T-helper 1 cell (primary cell): ENCODE measurements around the gene DPPA4.
"Not testable (repeated sequence)": the region's sequence is repeated elsewhere in the genome, so short reads cannot be mapped to it uniquely, and the experiment has no call there.

Experiments
- DNase-seq, 5 donors: peaks; one replicate each; pipeline ENCODE4 v3.0.0-alpha.2; 2012 to 2020
- total RNA-seq, 4 donors: gene quantifications; one replicate each; lab custom pipeline; 2026; lab: John Stamatoyannopoulos, UW

DPPA4 gene, protein sequence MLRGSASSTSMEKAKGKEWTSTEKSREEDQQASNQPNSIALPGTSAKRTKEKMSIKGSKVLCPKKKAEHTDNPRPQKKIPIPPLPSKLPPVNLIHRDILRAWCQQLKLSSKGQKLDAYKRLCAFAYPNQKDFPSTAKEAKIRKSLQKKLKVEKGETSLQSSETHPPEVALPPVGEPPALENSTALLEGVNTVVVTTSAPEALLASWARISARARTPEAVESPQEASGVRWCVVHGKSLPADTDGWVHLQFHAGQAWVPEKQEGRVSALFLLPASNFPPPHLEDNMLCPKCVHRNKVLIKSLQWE
- total RNA-seq: 0 to 0.08 (median 0) reads per million in 4 donors

DNA sequence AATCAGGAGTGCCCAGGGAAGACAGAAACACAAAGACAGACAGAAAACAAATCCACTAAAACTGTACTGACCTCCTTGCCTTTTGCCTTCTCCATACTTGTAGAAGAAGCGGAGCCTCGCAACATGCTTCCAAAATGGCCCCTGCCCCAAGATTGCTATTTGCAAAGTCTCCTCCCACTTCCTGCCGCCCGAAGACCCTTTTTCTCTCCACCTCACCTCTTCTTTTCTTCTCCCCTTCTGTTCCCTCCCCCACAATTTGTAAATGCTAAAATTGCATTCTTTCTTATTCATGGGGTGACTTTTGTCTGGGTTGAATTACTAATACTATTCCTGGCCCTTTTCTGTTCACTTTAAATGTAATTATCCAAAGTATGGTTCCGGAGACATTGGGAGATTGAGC is at the start of gene DPPA4:
Gene DPPA4 (minus strand): TSS at position 154 of the 400 bp plus-strand sequence. CDS start 29 bp downstream, at position 125.
- DNase-seq: no peak

DNA sequence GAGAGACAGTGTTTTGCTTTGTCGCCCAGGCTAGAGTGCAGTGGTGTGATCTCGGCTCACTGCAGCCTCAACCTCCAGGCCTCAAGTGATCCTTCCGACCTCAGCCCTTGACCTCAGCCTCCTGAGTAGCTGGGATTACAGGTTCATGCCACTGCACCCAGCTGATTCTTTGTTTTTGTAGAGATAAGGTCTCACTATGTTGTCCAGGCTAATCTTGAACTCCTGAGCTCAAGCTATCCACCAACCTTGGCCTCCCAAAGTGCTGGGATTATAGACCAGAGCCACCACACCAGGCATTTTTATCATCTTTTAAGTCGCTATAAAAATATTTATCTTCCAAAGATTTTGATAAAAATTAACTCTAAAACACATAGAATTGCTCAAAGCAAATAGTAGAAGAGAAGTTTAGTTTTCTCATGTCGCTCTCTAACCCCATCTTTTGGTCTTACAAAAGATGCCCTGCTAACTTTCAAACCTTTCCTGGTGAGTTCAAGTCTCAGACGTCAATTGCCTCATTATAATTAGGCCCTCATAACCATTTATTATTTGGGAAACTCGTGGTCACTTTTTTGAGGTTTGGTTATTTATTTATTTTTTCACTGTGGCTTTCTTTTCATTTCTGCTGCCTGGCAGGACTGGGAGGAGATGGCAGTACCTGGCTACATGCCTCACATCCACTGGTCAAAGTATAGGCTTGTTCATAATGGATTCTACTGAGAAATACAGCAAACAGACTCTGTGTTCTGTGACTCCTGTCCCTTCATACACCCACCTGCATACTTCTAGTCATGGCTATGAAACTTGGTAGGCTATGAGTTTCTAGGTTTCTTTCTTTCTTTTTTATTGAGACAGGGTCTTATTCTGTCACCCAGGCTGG is 48.3 kb upstream of the DPPA4 start:
- DNase-seq: no peak

DNA sequence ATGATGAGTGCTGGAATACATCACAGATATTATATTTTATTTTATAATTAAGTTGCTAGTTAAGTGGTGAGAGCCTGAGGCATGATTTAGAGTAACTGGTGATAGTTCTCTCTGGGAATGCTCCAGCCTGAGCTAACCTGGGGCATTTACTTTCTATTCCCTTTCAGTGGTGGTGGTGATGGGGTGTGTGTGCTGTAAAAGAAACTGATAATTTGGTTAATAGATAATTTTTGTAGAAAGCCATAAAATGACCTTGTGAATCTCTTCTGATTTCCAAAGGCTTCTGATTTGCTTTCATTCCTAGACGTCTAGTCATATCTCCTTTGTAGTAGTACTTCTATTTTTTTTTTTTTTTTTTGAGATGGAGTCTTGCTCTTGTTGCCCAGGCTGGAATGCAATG is 46.8 kb upstream of the DPPA4 start:
- DNase-seq: no peak

DNA sequence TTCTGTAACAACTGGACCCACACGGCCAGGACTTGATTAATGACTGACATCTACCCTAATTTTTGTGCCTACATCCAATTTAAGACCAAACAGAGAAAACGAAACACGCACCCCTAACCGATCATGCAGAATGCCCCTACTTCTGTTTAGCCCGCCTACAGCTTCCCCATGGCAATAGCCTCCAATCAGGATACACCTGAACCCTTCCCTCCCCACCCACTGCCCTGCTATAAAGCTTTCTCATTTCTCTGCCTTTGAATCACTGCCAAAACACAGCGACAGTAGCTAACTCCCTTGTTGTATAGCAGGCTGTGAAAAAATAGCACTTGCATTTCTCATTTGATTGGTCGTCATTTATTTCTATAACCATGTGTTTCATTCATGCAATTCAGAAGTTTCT is 45.2 kb upstream of the DPPA4 start:
- no peak for DNase-seq

DNA sequence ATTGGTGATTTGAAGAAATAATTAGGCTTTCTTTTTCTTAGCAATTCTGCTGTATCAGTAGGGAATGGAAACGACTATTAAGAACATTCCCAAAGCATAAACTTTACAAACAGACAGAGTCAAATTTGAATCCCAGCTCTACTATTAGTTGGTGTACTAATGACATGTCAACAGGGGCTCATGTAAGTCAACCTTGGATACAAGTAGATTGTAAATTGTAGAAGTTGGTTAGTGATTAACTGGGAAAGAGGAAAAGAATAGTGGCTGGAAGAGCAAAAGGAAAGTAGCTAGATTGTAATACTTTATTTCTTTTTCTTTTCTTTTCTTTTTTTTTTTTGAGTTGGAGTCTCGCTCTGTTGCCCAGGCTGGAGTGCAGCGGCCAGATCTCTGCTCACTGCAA is 38.6 kb upstream of the DPPA4 start:
- DNase-seq: no peak

DNA sequence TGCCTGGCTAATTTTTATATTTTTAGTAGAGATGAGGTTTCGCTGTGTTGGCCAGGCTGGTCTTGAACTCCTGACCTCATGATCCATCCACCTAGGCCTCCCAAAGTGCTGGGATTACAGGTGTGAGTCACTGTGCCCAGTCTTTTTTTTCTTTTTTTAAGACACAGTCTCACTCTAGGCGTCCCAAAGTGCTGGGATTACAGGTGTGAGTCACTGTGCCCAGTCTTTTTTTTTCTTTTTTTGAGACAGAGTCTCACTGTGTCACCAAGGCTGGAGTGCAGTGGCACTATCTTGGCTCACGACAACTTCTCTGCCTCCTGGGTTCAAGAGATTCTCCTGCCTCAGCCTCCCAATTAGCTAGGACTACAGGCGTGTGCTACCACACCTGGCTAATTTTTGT is 37.1 kb upstream of the DPPA4 start:
- not testable (repeated sequence) for DNase-seq

DNA sequence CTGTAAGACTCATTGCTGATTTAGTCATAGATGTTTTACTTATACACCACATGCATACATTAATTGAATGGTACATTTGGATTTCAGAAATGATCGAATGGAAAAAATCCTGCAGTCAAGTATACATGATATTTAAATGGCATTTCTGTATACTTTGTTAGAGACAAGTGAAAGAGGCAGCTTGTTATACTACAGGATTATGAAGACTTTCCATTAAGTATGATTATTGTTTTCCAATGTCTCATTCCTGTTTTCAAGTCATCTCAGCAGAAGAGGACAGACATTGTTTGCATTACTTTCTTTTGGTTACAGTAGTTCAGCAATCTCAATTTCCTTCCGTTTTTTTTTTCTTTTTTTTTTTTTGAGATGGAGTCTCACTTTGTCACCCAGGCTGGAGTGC is 36.6 kb upstream of the DPPA4 start:
- no peak for DNase-seq

DNA sequence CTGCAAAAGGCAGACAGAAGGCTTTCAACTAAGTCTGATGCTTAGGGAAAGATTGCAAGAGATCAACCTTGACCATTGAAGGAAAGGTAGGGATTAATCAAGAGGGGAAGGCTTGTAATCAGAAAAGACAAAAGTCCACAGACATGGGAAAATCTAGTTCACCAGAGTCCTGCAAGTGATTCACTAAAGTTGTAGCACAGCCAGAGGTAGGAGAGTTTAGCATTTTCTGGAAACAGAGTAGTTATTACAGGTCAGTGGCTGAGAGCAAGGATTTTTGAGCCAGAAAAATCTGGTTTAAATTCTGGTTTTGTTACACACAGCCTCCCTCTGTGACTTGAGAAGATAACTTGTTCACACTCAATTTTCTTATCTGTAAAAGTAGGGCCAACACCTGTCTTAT is 35.3 kb upstream of the DPPA4 start:
- DNase-seq: no peak

DNA sequence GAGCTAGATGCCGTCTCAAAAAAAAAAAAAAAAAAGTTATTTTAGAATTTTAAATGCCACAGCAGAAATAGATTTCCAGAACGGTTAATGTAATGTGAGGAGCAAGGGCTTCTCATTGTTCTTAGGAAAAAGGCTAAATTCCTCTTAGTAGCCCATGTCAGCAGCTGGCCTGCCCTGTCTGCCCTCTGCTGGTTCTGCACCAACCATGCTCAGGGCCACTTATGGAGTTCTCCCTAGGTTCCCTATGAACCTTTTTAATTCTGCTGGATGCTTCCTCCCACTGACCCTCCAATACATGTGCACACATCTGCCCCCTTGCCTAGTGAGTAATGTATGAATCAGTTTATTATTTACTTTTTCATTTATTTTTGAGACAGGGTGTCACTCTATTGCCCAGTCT is 32.2 kb upstream of the DPPA4 start:
- no peak for DNase-seq

DNA sequence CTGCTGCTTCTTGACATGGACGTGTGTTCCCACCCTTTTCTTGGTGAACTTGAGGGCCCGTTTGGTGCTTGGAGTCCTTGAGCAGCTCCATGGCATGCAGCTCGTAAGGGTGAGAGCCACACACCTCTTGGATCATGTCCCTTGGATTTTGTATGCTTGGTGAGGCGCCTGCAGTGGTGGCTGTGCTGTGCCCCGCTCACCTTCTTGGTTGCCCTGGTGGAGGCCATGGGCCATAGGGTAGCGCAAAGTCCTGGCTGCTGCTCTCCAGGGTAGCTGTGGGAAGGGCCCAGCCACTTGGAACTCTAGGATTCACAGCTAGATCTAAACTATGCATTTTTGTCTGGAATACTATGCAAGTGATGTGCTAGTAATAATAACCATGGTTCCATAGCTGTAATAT is 26.7 kb upstream of the DPPA4 start:
- DNase-seq: no peak

DNA sequence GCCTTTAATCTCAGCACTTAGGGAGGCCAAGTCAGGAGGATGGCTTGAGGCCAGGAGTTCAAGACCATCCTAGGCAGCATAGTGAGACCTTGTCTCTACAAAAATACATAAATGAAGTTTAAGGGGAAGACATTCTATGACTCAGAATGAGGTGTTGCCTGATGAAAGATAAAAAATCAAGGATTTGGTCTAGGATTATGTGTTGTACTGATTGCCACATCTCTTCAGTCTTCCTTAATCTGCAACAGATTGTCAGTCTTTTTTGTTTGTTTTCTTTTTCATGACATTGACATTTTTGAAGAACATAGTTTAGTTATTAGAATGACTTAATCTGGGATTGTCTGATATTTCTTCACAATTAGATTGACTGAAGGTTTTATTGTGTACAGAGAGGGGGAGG is 26.3 kb upstream of the DPPA4 start:
- DNase-seq: no peak

DNA sequence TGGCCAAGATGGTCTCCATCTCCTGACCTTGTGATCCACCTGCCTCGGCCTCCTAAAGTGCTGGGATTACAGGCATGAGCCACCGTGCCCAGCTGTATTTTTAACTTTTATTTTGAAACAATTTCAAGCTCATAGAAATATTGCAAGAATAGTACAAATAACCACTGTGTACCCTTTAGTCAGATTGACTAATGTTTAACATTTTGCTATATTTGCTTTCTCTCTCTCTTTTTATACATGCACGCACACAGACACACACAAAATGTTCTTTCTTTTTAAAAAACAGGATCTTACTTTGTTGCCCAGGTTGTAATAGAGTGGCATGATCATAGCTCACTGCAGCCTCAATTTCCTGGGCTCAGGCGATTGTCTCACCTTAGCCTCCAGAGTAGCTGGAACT is 25.5 kb upstream of the DPPA4 start:
- no peak for DNase-seq

DNA sequence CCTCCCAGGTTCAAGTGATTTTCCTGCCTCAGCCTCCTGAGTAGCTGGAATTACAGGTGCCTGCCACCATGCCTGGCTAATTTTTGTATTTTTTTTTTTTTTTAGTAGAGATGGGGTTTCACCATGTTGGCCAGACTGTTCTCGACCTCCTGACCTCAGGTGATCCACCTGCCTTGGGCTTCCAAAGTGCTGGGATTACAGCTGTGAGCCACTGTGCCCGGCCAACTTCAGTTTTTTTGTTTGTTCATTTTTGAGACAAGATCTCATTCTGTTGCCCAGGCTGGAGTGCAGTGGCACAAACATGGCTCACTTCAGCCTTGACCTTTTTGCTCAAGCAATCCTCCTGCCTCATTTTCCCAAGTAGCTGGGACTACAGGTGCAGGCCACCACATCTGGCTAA is 21.5 kb upstream of the DPPA4 start:
- not testable (repeated sequence) for DNase-seq

DNA sequence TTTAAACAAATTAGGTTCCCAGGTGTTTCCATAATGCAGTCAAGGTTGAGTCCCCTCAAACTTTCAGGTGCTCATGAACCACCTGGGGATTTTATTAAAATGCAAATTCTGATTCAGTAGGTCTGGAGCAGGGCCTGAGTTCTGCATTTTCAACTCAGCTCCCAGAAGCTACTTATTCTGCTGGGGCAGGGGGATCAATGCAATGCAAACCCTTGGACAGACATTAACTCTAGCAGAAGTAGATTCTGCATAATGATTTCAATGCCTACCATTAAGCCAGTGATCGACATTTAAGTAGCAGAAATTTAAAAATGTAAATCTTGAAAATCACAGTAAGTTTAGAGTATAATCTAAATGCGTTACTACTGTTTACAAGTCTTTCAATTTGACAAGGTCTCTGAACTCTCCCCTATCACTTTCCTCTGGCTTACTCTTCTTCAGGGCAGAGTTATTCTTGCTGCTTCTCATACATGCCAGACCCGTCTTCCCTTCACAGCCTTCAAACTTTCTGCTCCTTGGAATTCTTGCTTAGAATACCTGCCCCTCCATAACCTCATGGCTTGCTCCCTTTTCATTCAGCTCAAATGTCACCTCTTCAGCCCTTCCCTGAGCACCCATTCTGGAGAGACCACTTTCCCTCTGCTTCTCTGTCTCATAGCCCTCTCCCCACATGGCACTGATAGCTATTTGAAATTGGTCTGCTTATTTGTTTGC is 19.3 kb upstream of the DPPA4 start:
- no peak for DNase-seq

DNA sequence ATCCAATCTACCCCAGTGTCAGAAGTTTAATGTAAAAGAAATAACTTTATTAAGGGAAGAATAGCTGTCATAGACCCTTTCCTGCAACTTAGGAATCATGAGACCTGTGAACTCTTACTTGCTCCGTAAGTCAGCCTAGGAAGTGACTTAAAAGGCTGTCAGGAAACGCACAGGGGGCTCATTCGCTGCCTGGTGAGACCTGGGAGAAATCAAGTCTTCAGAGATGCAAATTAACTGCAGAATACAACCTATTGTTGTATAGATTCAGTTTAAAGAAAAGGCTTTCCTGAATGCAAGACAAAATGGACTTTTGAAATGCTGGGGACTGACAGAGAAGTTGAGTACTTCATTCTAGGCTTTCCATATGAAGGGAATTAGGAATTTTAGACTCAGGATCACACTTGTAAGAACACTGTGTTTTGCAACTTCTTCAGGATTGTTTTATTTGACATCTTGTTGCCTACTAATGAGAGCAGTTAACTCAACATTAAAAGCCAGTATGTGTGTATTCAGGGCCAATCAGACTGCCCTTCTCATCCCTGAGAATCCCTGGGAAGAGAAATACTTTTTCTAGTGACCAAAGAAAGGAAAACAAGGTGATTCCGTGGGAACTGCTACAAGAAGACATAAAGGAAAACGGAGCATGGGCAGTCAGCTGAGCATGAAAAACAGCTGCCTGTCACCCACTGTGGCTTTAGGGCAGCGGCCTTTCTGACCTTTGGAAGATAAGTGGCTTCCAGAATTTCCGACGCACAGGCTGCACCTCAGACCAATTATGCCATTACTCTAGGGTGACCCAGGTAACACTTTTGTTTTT is 18.5 kb upstream of the DPPA4 start:
- no peak for DNase-seq

DNA sequence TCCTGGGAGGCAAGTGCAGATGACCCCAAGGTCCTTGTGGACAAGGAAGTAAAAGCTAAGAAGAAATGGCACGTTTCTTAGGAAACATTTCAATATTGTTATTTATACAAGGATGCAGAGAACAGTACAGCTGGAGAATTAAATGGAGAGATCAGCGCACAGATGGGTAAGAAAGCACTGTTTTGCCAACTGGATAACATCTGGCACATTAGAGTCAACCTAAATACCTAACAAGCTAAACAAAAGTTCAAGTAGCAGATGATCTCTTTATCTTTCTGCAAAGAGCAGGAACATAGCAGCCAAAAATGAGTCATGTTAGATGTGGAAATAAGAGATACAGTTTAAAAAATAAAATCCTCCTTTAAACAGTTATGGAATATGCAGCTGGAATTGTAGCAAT is 15.7 kb upstream of the DPPA4 start:
- DNase-seq: no peak

DNA sequence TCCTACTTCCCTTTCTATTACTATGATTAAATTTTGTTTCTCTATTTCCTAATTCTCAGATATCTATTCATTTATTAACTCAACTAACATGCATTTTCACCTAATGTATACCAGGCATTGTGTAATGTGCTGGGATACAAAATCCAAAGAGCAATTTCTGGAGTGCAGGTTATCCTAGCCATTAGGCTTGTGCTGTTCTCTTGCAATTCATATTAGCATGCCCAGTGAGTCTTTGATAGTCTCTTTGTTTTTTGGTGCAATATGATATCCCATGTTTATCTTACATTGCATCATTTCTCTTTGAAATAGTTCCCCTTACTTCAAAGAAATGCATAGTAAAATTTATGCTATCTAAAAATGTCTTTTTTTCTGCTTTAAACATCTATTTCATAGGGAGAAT is 13.9 kb upstream of the DPPA4 start:
- DNase-seq: no peak

DNA sequence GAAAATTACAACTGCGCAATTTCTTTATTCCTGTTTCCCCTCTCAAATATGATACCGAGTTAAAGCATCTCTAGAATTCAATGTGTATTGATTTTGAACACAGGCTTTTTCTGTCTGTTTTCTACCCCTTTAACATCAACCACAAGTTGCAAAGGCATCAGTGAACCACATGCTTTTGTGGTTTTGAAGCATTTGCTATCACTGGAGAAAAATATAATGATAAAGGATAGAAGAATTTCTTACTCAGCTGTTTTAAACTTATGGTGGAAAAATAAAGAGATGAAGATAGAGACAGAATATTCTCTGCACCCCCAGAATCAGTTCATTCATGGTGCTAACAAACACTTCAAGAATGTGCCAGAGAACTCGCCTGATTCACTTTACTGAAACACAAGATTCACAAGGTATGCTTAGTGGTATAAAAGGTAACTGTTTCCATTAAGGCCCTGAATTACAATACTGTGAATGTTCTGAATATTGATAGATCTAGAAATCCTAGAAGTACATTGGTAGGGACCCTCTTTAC is 9.5 kb upstream of the DPPA4 start:
- no peak for DNase-seq

DNA sequence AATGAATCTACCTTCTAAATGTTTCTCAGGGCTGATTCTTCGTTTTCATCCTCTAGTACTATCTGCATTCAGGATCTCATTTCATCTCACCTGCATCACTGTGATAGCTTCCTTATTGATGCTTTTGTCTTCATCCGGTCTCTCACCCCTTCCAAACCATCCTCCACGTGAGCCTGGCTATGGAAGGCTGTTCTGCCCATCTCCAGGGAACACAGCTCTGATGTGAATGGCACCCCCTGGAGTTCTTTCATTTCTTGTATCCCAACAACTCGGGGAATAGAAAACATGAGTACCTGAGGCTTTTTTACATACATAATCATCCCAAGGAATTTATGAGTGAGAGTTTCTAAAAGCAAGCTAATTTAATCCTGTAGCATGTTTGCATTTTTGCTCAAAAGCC is 8.8 kb upstream of the DPPA4 start:
- no peak for DNase-seq

DNA sequence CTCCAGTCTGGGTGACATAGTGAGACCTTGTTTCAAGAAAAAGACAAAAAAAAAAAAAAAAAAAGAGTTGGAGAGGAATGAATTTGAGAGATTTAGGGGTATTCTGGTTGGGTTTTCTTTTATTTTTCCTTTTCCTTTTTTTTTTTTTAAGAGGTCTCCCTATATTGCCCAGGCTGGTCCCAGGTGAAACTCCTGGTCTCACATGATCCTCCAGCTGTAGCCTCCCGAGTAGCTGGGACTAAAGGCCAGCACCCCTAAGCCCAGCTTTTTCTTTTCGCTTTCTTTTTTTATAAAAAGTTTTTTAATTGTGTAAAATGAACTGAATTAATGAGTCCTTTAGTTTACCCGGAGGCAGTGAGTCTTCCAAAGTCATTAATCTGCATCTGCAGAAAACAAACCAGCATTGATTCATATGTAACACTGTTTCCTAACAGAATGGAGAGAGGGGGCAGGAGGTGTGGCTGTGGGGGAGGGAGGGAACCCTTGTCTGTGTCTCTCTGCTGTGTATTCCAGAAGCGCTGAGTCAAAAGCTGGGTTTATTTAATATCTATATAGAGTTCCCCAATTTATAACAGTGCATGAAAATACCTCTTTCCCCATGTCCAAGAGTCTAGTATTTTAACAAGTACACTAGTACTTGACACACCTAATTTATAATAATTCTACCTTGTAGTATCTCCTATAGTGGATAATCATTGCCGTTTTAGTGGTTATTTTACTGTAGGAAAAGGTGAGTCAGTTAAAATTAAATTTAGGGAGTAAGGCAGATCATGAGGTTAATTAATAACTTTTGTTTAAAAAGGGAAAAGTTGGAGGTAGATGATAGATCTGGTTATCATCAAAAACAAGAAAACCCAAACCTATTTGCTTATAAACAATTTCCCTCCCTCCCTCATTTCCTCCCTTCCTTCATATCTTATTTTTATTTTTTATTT is 2.6 kb upstream of the DPPA4 start:
- no peak for DNase-seq

DNA sequence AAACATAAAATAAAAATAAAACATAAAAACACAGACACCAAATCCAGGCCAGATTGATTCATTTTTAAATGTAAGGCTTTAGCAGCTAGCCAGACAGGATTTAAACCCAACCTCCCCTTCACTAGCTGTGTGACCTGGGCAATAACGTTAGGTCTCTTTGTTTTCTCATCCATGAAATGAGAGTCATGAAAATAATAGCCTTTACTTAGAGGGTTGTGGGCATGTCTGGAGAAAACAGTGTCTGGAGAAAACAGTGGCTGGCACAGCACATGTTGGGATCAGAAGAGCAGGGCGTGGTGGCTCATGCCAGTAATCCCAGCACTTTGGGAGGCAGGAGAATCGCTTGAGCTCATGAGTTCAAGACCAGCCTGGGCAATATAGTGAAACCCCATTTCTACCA is 1.9 kb upstream of the DPPA4 start:
- no peak for DNase-seq
